IgD-negative memory B cell (primary cell): Measurements from ENCODE around the gene UNC5CL. TPM values are rescaled to one million over a fixed set of nuclear protein-coding genes. Genes with fewer than 3 reads are reported as not detected.
A peak's percentile ranks its signal among the peaks of the same experiment; 100 is the strongest.
"Not testable (repeated sequence)": the region's sequence is repeated elsewhere in the genome, so short reads cannot be mapped to it uniquely, and the experiment has no call there.

Experiments used
- H3K27ac Mint-ChIP-seq, 3 donors: one replicate each; pipeline ENCODE4 v1.8.0; 2020 to 2022; ENCODE audit warnings: mild to moderate bottlenecking in 3 of 3, mixed read lengths in 3 of 3, moderate library complexity in 1 of 3
- H3K27me3 Mint-ChIP-seq: one replicate; pipeline ENCODE4 v1.8.0; 2021; ENCODE audit warnings: mixed read lengths
- H3K36me3 Mint-ChIP-seq: one replicate; pipeline ENCODE4 v1.8.0; 2020; ENCODE audit warnings: mild to moderate bottlenecking, mixed read lengths
- H3K4me1 Mint-ChIP-seq, 3 donors: one replicate each; pipeline ENCODE4 v1.8.0; 2020 to 2022; ENCODE audit warnings: mixed read lengths in 3 of 3, mild to moderate bottlenecking in 1 of 3
- H3K4me3 Mint-ChIP-seq, 4 donors: one replicate each; pipeline ENCODE4 v1.8.0; 2020 to 2022; ENCODE audit warnings: mild to moderate bottlenecking in 4 of 4, mixed read lengths in 4 of 4, moderate library complexity in 3 of 4
- H3K9me3 Mint-ChIP-seq, 3 donors: one replicate each; pipeline ENCODE4 v1.8.0; 2020 to 2021; ENCODE audit warnings: mixed read lengths in 3 of 3, mild to moderate bottlenecking in 1 of 3
- polyA plus RNA-seq: library from polyadenylated mRNA; unstranded; fragments of 300-500 nt; fragmentation: Illumina TruSeq; gene quantifications from one replicate; pipeline ENCODE4 v1.2.3, GENCODE V29; 2021

Gene UNC5CL
- polyA plus RNA-seq, 1 donor from 2014 or later = 0.76 TPM

DNA sequence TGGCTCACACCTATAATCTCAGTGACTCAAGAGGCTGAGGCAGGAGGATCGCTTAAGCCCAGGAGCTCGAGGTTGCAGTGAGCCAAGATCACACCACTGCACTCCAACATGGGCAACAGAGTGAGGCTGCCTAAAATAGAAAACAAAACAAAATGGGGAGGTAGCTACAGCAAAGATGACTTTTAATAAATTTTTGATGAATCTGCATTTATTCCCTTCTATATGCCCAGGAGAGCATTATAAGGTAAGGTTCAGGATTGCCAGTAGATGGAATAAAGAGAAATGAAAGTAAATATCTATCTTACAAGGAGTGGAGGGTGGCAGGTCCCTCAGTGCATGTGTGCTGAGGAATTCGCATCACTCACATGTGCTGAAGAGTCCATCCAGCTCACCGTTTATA is 24.2 kb downstream of the UNC5CL start:
- Mint-ChIP-seq H3K4me1 (no peaks in the 10 kb centered on the region), H3K4me3 (no peak overlapping the region), H3K27ac (no peak overlapping the region), H3K36me3 (no peaks in the 10 kb centered on the region), H3K9me3 (peaks cover 0 to 2% (median 0%) of the 10 kb centered on the region in 3 donors), H3K27me3 (peaks cover 5% of the 10 kb centered on the region)

DNA sequence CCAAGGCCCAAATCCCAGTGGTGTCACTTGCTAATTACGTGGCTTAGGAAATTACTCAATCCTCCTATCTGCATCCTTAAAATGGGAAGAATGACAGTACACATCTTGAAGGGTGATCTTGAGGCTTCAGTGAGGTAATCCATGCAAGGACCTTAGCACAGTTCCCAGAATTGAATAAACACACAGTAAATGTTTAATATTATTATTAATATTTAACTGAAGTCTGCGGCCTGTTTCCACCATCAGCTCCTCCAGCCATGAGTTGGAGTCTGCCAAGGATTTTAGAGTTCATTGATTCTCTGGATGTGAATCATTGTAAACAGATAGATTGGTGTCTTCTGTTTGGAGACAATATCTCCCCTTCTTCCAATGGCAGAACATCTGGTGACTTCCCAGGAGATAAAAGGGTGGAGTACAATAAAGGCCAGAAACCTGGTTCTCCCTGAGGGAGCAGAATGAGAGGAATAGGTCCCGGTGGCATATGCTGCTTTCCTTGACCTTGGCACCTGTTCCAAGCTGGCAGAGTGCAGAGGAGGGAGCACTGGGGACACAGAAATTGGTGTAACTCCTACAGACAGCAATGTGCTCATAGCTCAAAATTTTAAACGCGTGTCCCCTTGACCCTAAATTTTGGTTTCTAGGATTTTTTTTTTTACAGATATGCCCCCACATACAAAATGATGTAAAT is 25.4 kb downstream of the UNC5CL start:
- H3K4me1 Mint-ChIP-seq = no peaks in the 10 kb centered on the region
- no peaks in the 10 kb centered on the region for H3K36me3 Mint-ChIP-seq
- H3K4me3 Mint-ChIP-seq = no peak overlapping the region
- peaks cover 0 to 2% (median 0%) of the 10 kb centered on the region in 3 donors for H3K9me3 Mint-ChIP-seq
- H3K27me3 Mint-ChIP-seq = peaks cover 5% of the 10 kb centered on the region
- H3K27ac Mint-ChIP-seq = no peak overlapping the region

- Mint-ChIP-seq H3K27ac (no peak overlapping the region), H3K27me3 (peaks cover 3% of the 10 kb centered on the region), H3K4me1 (no peaks in the 10 kb centered on the region)
Observed at GRCh38 chr6:41011673-41012072, 27.3 kb downstream of the UNC5CL start.

GRCh38 chr6:41009669-41010068 is 29.4 kb downstream of the UNC5CL start:
- Mint-ChIP-seq H3K27ac (no peak overlapping the region), H3K36me3 (no peaks in the 10 kb centered on the region), H3K4me3 (no peak overlapping the region), H3K27me3 (peaks cover 6% of the 10 kb centered on the region), H3K4me1 (no peaks in the 10 kb centered on the region), H3K9me3 (no peaks in the 10 kb centered on the region)

More at GRCh38 chr6:41011673-41012072, 27.3 kb downstream of the UNC5CL start:
- Mint-ChIP-seq H3K9me3 (peaks cover 0 to 2% (median 0%) of the 10 kb centered on the region in 3 donors), H3K36me3 (no peaks in the 10 kb centered on the region), H3K4me3 (no peak overlapping the region)

DNA sequence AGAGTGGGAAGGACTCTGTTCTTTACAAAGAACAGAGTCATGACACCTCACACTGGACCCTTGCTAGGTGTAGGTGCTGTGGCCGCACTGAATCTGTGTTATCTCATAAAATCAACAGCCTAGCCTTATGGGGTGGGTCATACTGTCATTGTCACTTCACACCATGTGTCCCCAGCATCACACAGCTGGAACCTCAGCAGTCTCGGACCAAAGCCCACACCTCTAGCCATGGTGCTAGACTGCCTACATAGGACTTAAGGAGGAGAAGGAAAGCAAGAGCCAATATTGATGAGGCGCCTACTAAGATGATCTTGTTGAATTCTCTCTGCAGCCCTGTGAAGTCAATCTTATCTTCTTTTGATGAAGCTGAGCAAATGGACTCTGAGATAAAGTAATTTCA is 31.0 kb downstream of the UNC5CL start:
- no peak overlapping the region for H3K4me3 Mint-ChIP-seq
- peaks cover 11% of the 10 kb centered on the region for H3K27me3 Mint-ChIP-seq
- H3K36me3 Mint-ChIP-seq = no peaks in the 10 kb centered on the region
- H3K9me3 Mint-ChIP-seq = no peaks in the 10 kb centered on the region
- H3K27ac Mint-ChIP-seq = no peak overlapping the region
- H3K4me1 Mint-ChIP-seq = no peaks in the 10 kb centered on the region

GRCh38 chr6:41006980-41007379 is 32.0 kb downstream of the UNC5CL start:
- not testable (repeated sequence) for H3K4me1 Mint-ChIP-seq, H3K27ac Mint-ChIP-seq, H3K4me3 Mint-ChIP-seq, H3K36me3 Mint-ChIP-seq, H3K9me3 Mint-ChIP-seq
- H3K27me3 Mint-ChIP-seq = peaks cover 12% of the 10 kb centered on the region

DNA sequence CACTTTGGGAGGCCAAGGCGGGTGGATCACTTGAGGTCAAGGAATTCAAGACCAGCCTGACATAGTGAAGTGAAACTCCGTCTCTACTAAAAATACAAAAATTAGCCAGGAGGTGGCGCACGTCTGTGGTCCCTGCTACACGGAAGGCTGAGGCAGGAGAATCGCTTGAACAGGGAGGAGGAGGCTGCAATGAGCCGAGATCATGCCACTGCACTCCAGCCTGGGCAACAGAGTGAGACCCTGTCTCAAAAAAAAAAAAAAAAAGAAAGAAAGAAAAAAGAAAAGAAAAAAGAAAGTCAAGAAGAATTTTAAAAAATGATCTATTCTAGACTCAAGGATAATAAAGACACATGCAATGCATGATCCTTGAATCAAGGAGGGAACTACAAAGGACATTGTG is 32.8 kb downstream of the UNC5CL start:
- peaks cover 12% of the 10 kb centered on the region for H3K27me3 Mint-ChIP-seq
- not testable (repeated sequence) for H3K27ac Mint-ChIP-seq, H3K4me3 Mint-ChIP-seq, H3K4me1 Mint-ChIP-seq, H3K9me3 Mint-ChIP-seq, H3K36me3 Mint-ChIP-seq

- Mint-ChIP-seq H3K27ac (no peak overlapping the region), H3K27me3 (peaks cover 15% of the 10 kb centered on the region), H3K4me3 (no peak overlapping the region), H3K4me1 (no peaks in the 10 kb centered on the region), H3K9me3 (no peaks in the 10 kb centered on the region), H3K36me3 (no peaks in the 10 kb centered on the region)
Observed at GRCh38 chr6:41002168-41002567, 36.9 kb downstream of the UNC5CL start.

DNA sequence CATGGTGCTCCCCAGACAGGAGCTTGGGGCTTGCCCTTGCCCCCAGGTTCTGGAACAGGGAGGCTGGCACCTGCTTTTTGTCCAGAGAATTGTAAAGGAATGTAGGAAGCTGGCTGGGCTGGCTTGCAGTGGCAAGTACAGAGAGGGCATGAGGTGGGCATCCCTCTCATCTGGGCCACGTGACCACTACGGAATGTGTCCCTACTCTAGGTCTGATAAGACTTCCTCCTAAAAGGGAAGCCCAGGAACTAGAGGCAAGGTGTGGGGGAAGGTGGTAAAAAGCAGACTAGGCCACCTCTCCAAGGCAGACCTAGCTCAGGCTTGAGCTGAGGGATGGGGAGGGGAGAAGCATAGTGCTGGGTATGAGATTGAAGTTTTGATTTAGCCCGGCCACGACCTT is 38.8 kb downstream of the UNC5CL start:
- H3K4me3 Mint-ChIP-seq = no peak overlapping the region
- no peaks in the 10 kb centered on the region for H3K4me1 Mint-ChIP-seq
- no peak overlapping the region for H3K27ac Mint-ChIP-seq

GRCh38 chr6:40999569-40999968 is 39.5 kb downstream of the UNC5CL start:
- H3K27me3 Mint-ChIP-seq = peaks cover 15% of the 10 kb centered on the region
- H3K36me3 Mint-ChIP-seq = no peaks in the 10 kb centered on the region
- H3K27ac Mint-ChIP-seq = peak overlapping the region in 1 of 3 donors; percentile 10
- no peaks in the 10 kb centered on the region for H3K4me1 Mint-ChIP-seq
- no peaks in the 10 kb centered on the region for H3K9me3 Mint-ChIP-seq
- H3K4me3 Mint-ChIP-seq = no peak overlapping the region

More for the DNA sequence above, 38.8 kb downstream of the UNC5CL start:
- Mint-ChIP-seq H3K27me3 (peaks cover 16% of the 10 kb centered on the region), H3K36me3 (no peaks in the 10 kb centered on the region), H3K9me3 (no peaks in the 10 kb centered on the region)

GRCh38 chr6:40998661-40999060 is 40.4 kb downstream of the UNC5CL start:
- no peaks in the 10 kb centered on the region for H3K36me3 Mint-ChIP-seq
- no peaks in the 10 kb centered on the region for H3K9me3 Mint-ChIP-seq
- H3K27me3 Mint-ChIP-seq = peaks cover 19% of the 10 kb centered on the region
- H3K4me1 Mint-ChIP-seq = no peaks in the 10 kb centered on the region
- H3K4me3 Mint-ChIP-seq = no peak overlapping the region
- H3K27ac Mint-ChIP-seq = no peak overlapping the region

GRCh38 chr6:40997234-40997957 is 41.6 kb downstream of the UNC5CL start:
- H3K27ac Mint-ChIP-seq = no peak overlapping the region
- H3K9me3 Mint-ChIP-seq = no peaks in the 10 kb centered on the region
- H3K4me1 Mint-ChIP-seq = no peaks in the 10 kb centered on the region
- H3K4me3 Mint-ChIP-seq = no peak overlapping the region
- H3K27me3 Mint-ChIP-seq = peaks cover 15% of the 10 kb centered on the region
- H3K36me3 Mint-ChIP-seq = no peaks in the 10 kb centered on the region

- peaks cover 17% of the 10 kb centered on the region for H3K27me3 Mint-ChIP-seq
Observed at GRCh38 chr6:40996591-40997233, 42.3 kb downstream of the UNC5CL start.

GRCh38 chr6:40992746-40993145 is 46.3 kb downstream of the UNC5CL start:
- H3K36me3 Mint-ChIP-seq = peaks cover 2% of the 10 kb centered on the region
- H3K4me3 Mint-ChIP-seq = no peak overlapping the region
- no peaks in the 10 kb centered on the region for H3K4me1 Mint-ChIP-seq
- H3K27me3 Mint-ChIP-seq = peaks cover 20% of the 10 kb centered on the region
- no peak overlapping the region for H3K27ac Mint-ChIP-seq
- H3K9me3 Mint-ChIP-seq = no peaks in the 10 kb centered on the region

More at GRCh38 chr6:40996591-40997233, 42.3 kb downstream of the UNC5CL start:
- no peaks in the 10 kb centered on the region for H3K36me3 Mint-ChIP-seq
- H3K27ac Mint-ChIP-seq = no peak overlapping the region
- H3K4me3 Mint-ChIP-seq = no peak overlapping the region
- no peaks in the 10 kb centered on the region for H3K4me1 Mint-ChIP-seq
- no peaks in the 10 kb centered on the region for H3K9me3 Mint-ChIP-seq

DNA sequence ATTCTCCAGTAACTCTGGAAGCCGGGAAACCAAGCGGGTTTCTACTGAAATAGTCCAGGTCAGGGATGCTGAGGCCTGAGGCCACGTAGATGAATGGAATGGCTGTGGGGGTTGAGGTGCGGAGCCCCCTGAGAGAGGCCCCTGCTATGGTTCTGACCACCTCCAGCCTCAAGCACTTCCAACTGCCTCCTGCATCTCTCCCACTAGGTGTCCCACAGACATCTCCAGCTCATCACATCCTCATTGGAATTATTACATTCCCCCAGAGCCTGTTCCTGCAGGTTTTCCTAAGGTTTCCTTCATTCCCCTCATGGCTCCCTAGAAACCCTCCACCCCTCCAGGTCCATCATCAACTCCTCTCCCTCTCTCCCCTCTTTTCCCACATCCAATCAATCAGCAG is 48.7 kb downstream of the UNC5CL start:
- Mint-ChIP-seq H3K9me3 (no peaks in the 10 kb centered on the region), H3K4me1 (no peaks in the 10 kb centered on the region), H3K4me3 (no peak overlapping the region), H3K27ac (peak overlapping the region in 1 of 3 donors; percentile 33), H3K36me3 (peaks cover 2% of the 10 kb centered on the region), H3K27me3 (peaks cover 16% of the 10 kb centered on the region)
